ENCODE results near the gene SYT17.

SYT17 gene

GRCh38 chr16:19219836-19220235 lies 51.8 kb downstream of the SYT17 start:
- no peak for DNase-seq (ENCODE audit: low spot score)

- DNase-seq (ENCODE audit: low spot score), result no peak
These were observed 55.5 kb downstream of the SYT17 start for GRCh38 chr16:19223235-19224170.

- no peak for DNase-seq (ENCODE audit: low spot score)
These were observed 57.6 kb downstream of the SYT17 start for GRCh38 chr16:19225651-19226050.

DNA sequence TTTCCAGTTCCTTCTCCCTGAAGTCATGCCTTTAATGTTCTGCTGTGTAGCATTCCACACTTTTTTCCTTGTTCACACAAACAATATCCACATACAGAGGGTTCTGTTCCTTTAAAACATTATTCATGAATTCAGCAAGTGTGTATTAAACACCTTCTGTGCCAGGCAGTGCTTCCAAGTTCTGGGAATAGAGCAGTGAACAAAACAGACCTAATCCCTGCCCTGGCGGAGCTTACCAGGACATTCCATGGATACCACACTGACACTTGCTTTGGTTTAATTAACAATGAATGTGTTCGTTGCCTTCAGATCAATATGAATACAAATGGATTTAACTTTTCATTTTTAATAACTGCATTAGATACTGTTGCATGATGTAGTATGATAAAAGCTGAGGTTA lies 59.6 kb downstream of the SYT17 start:
- no peak for DNase-seq (ENCODE audit: low spot score)

DNA sequence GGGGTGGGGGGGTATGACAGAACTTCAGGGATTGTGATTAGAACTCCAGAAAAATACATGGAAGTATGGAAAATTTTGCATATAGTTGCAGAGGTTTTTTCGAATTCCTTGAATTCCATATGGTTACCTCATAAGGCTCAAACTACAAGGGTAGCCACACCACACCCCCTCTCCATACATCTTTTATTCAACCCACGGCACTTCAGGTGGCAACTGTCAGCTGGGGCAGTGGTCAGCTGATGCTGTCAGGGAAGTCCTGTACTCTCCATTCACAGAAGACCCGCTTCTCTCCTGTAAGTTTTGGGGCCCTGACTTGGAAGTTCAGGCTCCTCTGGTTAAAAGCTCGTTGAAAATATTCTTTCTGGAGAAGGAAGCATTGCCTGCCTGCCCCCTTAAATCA lies 60.0 kb downstream of the SYT17 start:
- no peak for DNase-seq (ENCODE audit: low spot score)

DNA sequence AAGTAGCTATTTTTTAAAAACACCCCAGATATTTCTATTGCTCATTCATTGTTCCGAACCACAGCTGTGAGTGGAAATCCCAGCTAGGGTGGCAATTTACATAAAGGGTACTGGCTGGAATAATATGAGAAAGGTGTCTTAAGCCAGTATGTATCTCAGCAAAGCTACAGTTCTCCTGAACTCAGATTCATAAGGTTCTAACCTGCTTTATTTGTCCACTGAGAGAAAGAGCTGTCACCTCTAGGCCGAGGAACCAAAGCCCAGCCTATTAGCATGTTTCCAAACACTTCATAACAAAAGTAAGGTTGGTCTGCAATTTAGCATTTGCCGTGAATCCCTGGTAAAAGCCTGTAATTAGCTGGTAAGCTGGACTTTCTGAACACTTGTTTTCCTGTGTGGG lies 60.5 kb downstream of the SYT17 start:
- no peak for DNase-seq (ENCODE audit: low spot score)

- DNase-seq (ENCODE audit: low spot score), result no peak
These were observed 62.5 kb downstream of the SYT17 start for GRCh38 chr16:19230575-19230974.

DNA sequence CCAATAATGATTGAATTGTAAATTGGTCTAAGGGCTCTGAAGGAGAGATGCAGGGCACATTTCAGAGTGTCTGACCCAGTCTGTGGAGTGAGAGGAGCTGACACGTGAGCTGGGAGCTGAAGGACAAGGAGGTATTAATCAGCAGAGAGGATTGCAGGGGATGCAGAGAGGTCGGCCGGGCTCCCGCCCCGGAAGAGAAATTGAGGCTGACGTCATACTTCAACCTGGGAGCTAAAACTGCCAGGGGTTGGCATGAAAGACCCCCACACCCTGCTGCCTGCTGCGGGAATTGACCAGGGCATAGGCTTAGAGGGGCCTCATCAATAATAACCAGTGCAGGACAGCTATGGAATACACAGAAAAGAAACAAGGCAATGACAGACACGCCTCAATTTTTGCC lies 63.8 kb downstream of the SYT17 start:
- no peak for DNase-seq (ENCODE audit: low spot score)

- no peak for DNase-seq (ENCODE audit: low spot score)
These were observed 64.9 kb downstream of the SYT17 start for GRCh38 chr16:19232988-19233387.

GRCh38 chr16:19235478-19235877 lies 67.4 kb downstream of the SYT17 start:
- DNase-seq (ENCODE audit: low spot score), result no peak

DNA sequence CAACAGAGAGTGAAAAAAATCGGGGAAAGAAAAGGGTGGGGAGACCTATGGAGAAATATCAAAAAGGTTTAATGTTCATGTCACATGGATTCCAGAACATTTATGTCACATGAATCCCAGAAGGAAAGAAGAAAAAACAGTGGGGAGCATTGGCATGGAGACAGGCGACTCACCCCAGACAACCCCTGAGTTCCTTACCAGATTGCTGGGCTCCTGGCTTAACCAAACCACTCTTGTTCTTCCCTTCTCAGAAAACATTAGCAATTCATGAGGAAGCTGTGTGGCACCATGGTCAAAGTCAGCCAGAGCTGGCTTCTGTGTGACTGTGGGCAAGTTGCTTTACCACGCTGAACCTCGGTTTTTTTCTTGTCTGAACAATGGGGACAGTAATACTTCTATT lies 67.8 kb downstream of the SYT17 start:
- DNase-seq (ENCODE audit: low spot score), result no peak

DNA sequence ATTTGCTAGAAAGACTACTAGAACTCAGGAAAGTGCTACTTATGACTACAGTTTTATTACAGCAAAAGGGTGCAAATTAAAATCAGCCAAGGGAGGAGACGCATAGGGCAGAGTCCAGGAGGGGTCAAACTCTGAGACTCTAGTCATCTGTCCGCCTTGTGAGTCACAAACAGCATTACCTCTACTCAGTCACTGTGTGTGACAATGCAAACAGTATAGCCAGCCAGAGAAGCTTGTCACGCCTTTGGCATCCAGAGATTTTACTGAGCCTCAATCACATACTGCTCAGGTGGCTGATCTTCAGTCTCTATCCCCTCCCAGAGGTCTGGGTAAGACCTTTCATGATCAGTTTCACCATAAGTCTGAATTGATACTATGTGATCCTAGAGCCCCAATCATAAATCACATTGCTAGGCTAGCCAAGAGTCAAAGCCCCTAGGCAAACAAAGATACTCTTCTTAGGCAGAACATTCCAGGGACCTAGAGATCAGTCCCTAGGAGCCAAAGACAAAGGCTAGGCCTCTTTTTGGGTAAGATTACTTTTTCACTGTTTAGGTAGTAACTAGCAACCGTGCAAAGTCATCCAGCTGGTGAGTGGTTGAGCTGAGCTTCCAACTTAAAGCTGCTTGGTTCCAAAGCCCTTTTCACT lies 68.6 kb downstream of the SYT17 start:
- DNase-seq (ENCODE audit: low spot score), result no peak

DNA sequence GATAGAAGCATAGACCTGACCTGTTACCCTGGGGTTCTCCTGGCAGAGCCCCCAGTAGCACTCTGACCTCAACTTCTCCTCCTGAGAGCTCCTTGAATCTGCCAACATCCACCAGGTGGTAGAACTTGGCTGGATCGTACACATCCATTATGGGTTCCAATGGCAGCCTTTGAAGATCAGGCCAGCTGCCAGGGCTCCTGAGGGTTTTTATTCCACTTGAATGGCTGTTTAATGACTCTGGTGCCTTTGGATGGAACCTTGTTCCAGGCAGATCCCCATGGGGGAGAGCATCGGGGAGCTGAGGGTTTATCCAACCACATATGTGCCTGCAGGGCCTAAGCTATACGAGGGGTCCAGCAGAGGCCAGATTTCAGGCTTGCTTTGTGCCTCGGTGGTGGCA lies 70.4 kb downstream of the SYT17 start:
- DNase-seq (ENCODE audit: low spot score), result no peak

DNA sequence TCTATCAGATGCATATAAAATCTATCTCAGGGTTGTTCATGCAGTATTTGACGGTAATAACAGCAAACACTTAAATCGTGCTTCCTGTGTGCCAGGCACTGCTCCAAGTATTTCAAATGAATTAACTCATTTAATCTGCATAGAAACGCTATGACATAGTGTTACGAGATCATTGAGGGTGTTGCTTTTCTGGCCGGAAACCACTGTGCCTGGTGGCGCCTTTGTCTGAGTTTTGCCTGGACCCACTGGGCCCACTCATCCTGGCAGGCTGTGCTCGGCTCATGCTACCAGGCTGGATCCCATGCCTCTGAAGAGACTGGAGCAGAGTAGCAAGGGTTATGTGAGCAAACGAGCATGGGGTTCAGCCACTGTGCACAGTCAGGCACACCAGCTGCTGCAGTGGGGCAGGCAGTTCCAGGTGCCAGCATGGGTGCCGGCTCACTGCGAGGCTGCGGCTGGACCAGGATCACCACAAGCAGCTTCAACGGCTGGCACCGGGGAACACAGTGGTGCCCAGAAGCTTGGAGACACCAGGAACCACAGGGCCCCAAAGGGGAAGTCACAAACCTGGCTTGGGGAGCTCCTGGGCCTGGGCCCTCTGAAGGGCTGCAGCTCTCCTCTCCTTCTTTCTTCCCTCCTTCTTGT lies 71.6 kb downstream of the SYT17 start:
- DNase-seq (ENCODE audit: low spot score), result no peak

GRCh38 chr16:19240494-19240893 lies 72.5 kb downstream of the SYT17 start:
- no peak for DNase-seq (ENCODE audit: low spot score)

- no peak for DNase-seq (ENCODE audit: low spot score)
These were observed 73.5 kb downstream of the SYT17 start for GRCh38 chr16:19241512-19241911.

DNA sequence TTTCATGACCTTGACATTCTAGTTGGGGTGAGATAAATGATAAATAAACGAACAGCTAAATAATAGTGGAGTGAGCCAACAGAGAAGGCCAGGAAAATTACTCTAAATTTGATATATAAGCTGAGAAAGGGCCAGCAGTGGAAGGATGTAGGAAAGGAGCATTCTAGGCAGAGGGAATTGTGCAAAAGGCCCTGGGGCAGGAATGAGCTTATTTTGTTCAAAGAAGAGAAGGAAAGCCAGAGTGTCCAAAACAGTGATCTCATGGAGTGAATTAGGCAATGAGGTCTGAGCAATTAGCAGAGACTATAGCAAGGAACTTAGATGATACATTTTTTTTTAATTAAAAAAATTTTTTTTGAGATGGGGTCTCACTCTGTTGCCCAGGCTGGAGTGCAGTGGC lies 74.1 kb downstream of the SYT17 start:
- no peak for DNase-seq (ENCODE audit: low spot score)

GRCh38 chr16:19242987-19243575 lies 75.0 kb downstream of the SYT17 start:
- no peak for DNase-seq (ENCODE audit: low spot score)

DNA sequence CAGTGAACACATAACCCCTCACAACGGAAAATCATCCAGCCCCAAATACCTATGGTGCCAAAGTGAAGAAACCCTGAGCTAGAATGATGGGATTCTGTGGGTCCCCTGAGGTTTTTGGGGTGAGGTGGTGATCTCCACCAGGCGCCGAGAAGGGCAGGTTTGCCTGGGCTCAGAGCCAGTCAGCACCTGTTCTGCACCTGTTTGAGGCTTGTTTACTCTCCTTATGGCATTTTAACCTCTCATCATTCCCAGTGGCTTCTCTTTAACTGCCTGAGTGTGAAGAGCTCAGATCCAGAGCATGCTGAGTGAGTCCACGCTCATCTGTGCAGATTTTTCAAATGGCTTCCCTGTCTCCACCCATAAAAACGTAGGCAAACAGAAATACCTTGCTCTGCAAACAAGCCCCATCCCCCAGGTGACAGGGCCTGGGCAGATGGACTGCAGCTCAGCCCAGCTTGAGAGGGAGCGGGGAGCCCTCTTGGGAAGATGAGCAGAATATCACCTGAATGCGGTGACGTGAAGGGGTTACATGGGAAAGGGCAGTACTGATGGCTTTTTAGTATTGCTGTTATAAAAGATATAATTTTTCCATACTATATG lies 77.4 kb downstream of the SYT17 start:
- no peak for DNase-seq (ENCODE audit: low spot score)

DNA sequence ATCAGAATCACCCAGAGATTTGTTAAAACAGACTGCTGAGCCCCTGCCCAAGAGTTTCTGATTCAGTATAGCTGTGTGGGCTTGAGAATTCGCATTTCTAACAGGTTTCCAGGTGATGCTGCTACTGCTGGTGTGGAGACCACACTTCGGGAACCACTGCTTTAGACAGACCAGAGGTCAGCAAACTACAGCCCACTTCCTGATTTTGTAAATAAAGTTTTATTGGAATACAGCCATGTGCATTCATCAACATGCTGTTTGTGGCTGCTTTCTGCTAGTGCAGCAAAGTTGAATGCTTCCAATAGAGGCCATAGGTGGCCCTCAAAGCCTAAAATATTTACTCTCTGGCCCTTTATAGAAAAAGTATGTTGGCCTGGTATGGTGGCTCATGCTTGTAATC lies 84.9 kb downstream of the SYT17 start:
- no peak for DNase-seq (ENCODE audit: low spot score)

DNA sequence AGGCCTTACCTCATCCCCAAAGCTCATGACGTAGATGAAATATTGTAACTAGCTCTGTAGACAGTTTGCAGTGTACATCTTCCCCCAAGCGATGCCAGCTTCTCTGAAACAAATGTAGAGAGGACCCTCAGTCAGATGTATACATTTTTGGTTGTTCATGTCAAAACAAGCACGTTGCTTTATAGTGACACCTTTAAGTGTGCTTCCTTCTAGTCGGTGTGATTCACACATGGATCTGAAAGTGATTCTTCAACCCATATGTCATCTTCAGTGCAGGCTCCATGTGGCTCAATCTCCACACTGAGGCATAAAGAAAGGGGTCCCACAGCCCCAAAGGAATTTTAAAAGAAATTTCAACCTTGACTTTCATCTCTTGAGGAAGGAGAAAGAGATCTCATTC lies 86.6 kb downstream of the SYT17 start:
- no peak for DNase-seq (ENCODE audit: low spot score)

DNA sequence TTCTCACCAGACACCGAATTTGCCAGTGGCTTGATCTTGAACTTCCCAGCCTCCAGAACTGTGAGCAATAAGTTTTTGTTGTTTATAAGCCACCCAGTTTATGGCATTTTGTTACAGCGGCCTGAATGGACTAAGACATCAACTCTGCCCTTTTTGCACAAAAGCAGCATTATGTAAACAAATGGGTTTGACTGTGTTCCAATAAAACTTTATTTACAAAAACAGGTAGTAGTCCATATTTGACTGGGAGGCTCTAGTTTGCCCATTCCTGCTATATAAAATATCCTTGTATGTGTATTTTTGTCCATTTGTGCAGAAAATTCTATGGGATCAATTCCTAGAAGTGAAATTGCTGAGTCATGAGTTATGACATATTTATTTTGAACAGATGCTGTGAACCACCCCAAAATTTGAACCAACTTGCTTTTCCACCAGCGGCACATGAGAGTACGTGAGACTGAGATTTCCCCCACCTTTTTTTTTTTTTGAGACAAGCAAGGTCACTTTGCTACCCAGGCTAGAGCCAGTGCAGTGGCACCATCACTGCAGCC lies 96.2 kb downstream of the SYT17 start:
- no peak for DNase-seq (ENCODE audit: low spot score)

Data from SW480 (cell line).